Muscle of leg (tissue), 11 donors: ENCODE measurements around the gene GGT1. TPM values are rescaled to one million over a fixed set of nuclear protein-coding genes. Genes with fewer than 3 reads are reported as not detected.

Experiments used
- DNase-seq: peaks from one replicate; pipeline ENCODE4 v3.0.0; 2013
- H3K27ac ChIP-seq: one replicate; pipeline ENCODE4 v1.5.1; 2013; ENCODE audit warnings: mild to moderate bottlenecking, low read length, control low read depth
- H3K27me3 ChIP-seq: one replicate; pipeline ENCODE4 v1.6.1; 2013; ENCODE audit warnings: low read length; ENCODE audit not compliant: control insufficient read depth, insufficient read depth
- H3K36me3 ChIP-seq: one replicate; pipeline ENCODE4 v1.6.1; 2013; ENCODE audit warnings: low read length; ENCODE audit not compliant: control insufficient read depth, insufficient read depth
- H3K4me1 ChIP-seq: one replicate; pipeline ENCODE4 v1.6.1; 2013; ENCODE audit warnings: low read length; ENCODE audit not compliant: control insufficient read depth, insufficient read depth
- H3K4me3 ChIP-seq: one replicate; pipeline ENCODE4 v1.5.1; 2013; ENCODE audit warnings: low read length, control low read depth
- H3K9me3 ChIP-seq: replicated peaks from 2 replicates; pipeline ENCODE4 v1.6.1; 2013; ENCODE audit warnings: low read depth, low read length; ENCODE audit not compliant: control insufficient read depth
- WGBS: methylation state at CpG from one replicate; pipeline ENCODE4 v1.1.5; 2013; ENCODE audit warnings: missing lambda C conversion rate; ENCODE audit not compliant: insufficient coverage; 5-methylcytosine and 5-hydroxymethylcytosine counted together
- polyA plus RNA-seq, 8 donors: library from polyadenylated mRNA; unstranded; fragments of 120-200 nt; gene quantifications; one replicate each; pipeline versions ENCODE4 v1.2.1 to v1.2.3, GENCODE V29; 2013; ENCODE audit warnings: inconsistent platforms in 1 of 8, low replicate concordance in 1 of 8; ENCODE audit not compliant: insufficient read length in 8 of 8, insufficient read depth in 1 of 8
- total RNA-seq: library from RNA; stranded (reverse); fragments of 120-200 nt; gene quantifications from one replicate; pipeline ENCODE4 v1.2.4, GENCODE V29; 2013

The GGT1 gene
- total and polyA plus RNA-seq, 9 donors: 2.3 to 7.8 (median 2.8) TPM

GRCh38 chr22:24566899-24567511 lies 36.0 kb upstream of the GGT1 start:
- DNase-seq: no peak
- 51% methylated on average over 6 of the region's 8 CpGs for WGBS
- no peaks in the 10 kb centered on the region for H3K27me3 ChIP-seq
- H3K27ac ChIP-seq: no peak overlapping the region
- peaks cover 6% of the 10 kb centered on the region for H3K4me1 ChIP-seq
- H3K36me3 ChIP-seq: peaks cover 57% of the 10 kb centered on the region
- H3K9me3 ChIP-seq: no peaks in the 10 kb centered on the region
- H3K4me3 ChIP-seq: no peak overlapping the region

- Histone ChIP-seq H3K4me1 (peaks cover 6% of the 10 kb centered on the region), H3K9me3 (no peaks in the 10 kb centered on the region), H3K4me3 (no peak overlapping the region), H3K27me3 (no peaks in the 10 kb centered on the region), H3K36me3 (peaks cover 64% of the 10 kb centered on the region), H3K27ac (no peak overlapping the region)
- 83% methylated on average over 6 of the region's 10 CpGs for WGBS
- no peak for DNase-seq
These were observed 35.3 kb upstream of the GGT1 start for GRCh38 chr22:24567668-24568067.

- no peak for DNase-seq
- no peaks in the 10 kb centered on the region for H3K9me3 ChIP-seq
- H3K36me3 ChIP-seq: peaks cover 72% of the 10 kb centered on the region
- 94% methylated on average over 7 of the region's 7 CpGs for WGBS
- no peaks in the 10 kb centered on the region for H3K4me1 ChIP-seq
- no peak overlapping the region for H3K4me3 ChIP-seq
- no peaks in the 10 kb centered on the region for H3K27me3 ChIP-seq
- no peak overlapping the region for H3K27ac ChIP-seq
These were observed 31.7 kb upstream of the GGT1 start for GRCh38 chr22:24571266-24571665.

- peaks cover 38% of the 10 kb centered on the region for H3K36me3 ChIP-seq
- H3K4me3 ChIP-seq: no peak overlapping the region
These were observed 26.2 kb upstream of the GGT1 start for GRCh38 chr22:24576778-24577177.

GRCh38 chr22:24578355-24579257 lies 24.4 kb upstream of the GGT1 start:
- no peak overlapping the region for H3K4me3 ChIP-seq
- 80% methylated on average over 4 of the region's 8 CpGs for WGBS
- peaks cover 22% of the 10 kb centered on the region for H3K36me3 ChIP-seq
- H3K9me3 ChIP-seq: no peaks in the 10 kb centered on the region
- no peaks in the 10 kb centered on the region for H3K27me3 ChIP-seq
- H3K4me1 ChIP-seq: peaks cover 7% of the 10 kb centered on the region
- H3K27ac ChIP-seq: no peak overlapping the region
- DNase-seq: no peak

More at GRCh38 chr22:24576778-24577177, 26.2 kb upstream of the GGT1 start:
- Histone ChIP-seq H3K27ac (no peak overlapping the region), H3K27me3 (no peaks in the 10 kb centered on the region), H3K4me1 (no peaks in the 10 kb centered on the region), H3K9me3 (no peaks in the 10 kb centered on the region)
- WGBS: no CpG with 5 or more reads among the region's 1 CpG
- no peak for DNase-seq

GRCh38 chr22:24579258-24579601 lies 23.8 kb upstream of the GGT1 start:
- H3K27me3 ChIP-seq: no peaks in the 10 kb centered on the region
- H3K27ac ChIP-seq: no peak overlapping the region
- WGBS: no CpG with 5 or more reads among the region's 1 CpG

GRCh38 chr22:24580276-24580675 lies 22.7 kb upstream of the GGT1 start:
- H3K27ac ChIP-seq: no peak overlapping the region
- no peaks in the 10 kb centered on the region for H3K27me3 ChIP-seq
- H3K4me3 ChIP-seq: no peak overlapping the region
- no peaks in the 10 kb centered on the region for H3K9me3 ChIP-seq
- no peak for DNase-seq
- WGBS: no CpG with 5 or more reads among the region's 2 CpGs
- peaks cover 16% of the 10 kb centered on the region for H3K36me3 ChIP-seq
- peaks cover 19% of the 10 kb centered on the region for H3K4me1 ChIP-seq

More at GRCh38 chr22:24579258-24579601, 23.8 kb upstream of the GGT1 start:
- no peak for DNase-seq
- Histone ChIP-seq H3K9me3 (no peaks in the 10 kb centered on the region), H3K4me3 (no peak overlapping the region), H3K4me1 (peaks cover 13% of the 10 kb centered on the region), H3K36me3 (peaks cover 16% of the 10 kb centered on the region)

- H3K27ac ChIP-seq: no peak overlapping the region
- 83% methylated on average over 10 of the region's 12 CpGs for WGBS
These were observed 20.8 kb upstream of the GGT1 start for GRCh38 chr22:24582056-24582814.

GRCh38 chr22:24583221-24584165 lies 19.5 kb upstream of the GGT1 start:
- peak; percentile 38 for DNase-seq
- Histone ChIP-seq H3K36me3 (peaks cover 34% of the 10 kb centered on the region), H3K27me3 (no peaks in the 10 kb centered on the region), H3K4me1 (peaks cover 19% of the 10 kb centered on the region), H3K4me3 (no peak overlapping the region), H3K27ac (peak overlapping the region; percentile 40), H3K9me3 (no peaks in the 10 kb centered on the region)
- 54% methylated on average over 15 of the region's 19 CpGs for WGBS

More at GRCh38 chr22:24582056-24582814, 20.8 kb upstream of the GGT1 start:
- no peak overlapping the region for H3K4me3 ChIP-seq
- no peak for DNase-seq
- no peaks in the 10 kb centered on the region for H3K9me3 ChIP-seq
- peaks cover 19% of the 10 kb centered on the region for H3K4me1 ChIP-seq
- peaks cover 22% of the 10 kb centered on the region for H3K36me3 ChIP-seq
- H3K27me3 ChIP-seq: no peaks in the 10 kb centered on the region
